ENCODE results near the gene PTPN7. TPM values are rescaled to one million over a fixed set of nuclear protein-coding genes. Genes with fewer than 3 reads are reported as not detected.
"Not testable (repeated sequence)": the region's sequence is repeated elsewhere in the genome, so short reads cannot be mapped to it uniquely, and the experiment has no call there.

PTPN7 gene
- not detected in 2 replicates for total RNA-seq

GRCh38 chr1:202160377-202160940, at the start of gene PTPN7:
Gene PTPN7, minus strand, starts transcription at chr1:202160602. Its CDS starts 1,200 bp downstream, at chr1:202159402.
- DNase-seq (ENCODE audit: low read depth in 2 of 2): peak in 1 of 2 donors; percentile 26

- DNase-seq (ENCODE audit: low read depth in 2 of 2): no peak
These were observed 48.0 kb upstream of the PTPN7 start for GRCh38 chr1:202208351-202208857.

DNA sequence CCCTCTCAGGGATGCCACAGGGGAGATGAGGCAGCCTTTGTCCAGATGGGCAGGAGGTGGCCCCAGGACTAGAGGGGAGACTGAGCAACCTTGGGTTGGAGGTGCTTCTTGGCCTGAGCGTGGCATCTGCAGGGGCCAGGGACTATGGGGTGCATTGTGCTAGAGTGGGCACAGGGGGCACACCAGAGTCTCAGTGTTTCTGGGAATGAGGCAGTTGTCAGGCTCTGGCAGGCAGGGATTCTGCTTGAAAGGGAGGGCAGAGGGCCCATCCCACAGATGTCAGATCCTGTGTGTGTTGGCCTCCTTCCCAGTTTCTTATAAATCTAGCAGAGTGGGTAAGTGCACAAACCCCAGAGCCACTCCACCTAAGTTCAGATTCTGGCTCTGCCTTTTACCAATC, 46.9 kb upstream of the PTPN7 start:
- DNase-seq (ENCODE audit: low read depth in 2 of 2): peak; percentile 69 to 82

- peak; percentile 13 to 52 for DNase-seq (ENCODE audit: low read depth in 2 of 2)
These were observed 45.3 kb upstream of the PTPN7 start for GRCh38 chr1:202205523-202206190.

DNA sequence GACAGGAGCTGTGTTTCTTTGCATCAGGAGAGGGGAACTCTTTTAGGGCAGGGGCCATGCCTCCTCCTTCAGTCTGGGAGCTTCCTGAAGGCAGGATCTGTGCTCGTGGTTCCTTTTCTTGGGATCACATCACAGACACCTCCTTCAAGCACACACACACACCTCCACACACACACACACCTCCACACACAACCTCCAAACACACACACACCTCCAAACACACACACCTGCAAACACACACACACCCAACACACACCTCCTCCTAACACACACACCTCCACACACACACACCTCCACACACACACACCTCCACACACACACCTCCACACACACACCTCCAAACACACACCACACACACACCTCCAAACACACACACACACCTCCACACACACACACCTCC, 43.7 kb upstream of the PTPN7 start:
- DNase-seq (ENCODE audit: low read depth in 2 of 2): no peak

GRCh38 chr1:202203238-202204039, 43.0 kb upstream of the PTPN7 start:
- DNase-seq (ENCODE audit: low read depth in 2 of 2): no peak

- no peak for DNase-seq (ENCODE audit: low read depth in 2 of 2)
These were observed 42.2 kb upstream of the PTPN7 start for GRCh38 chr1:202202500-202203168.

DNA sequence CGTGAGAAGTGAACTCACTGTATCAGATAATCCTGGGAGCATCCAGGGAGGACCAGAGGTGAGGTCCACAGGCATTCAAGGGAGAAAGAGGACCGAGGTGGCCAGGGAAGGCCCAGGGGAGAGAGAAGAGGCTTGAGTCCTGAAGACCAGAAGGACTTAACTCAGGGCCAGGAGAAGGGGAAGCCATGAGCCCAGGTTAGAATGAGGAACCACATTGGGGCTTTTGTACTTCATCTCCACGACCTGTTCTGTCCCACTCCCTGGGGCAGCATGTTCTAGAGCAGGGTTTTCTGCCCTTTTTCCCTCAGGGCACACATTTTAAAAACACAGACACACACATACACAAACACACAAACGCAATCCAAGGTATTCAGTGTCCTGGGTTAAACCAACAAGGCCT, 41.6 kb upstream of the PTPN7 start:
- no peak for DNase-seq (ENCODE audit: low read depth in 2 of 2)

DNA sequence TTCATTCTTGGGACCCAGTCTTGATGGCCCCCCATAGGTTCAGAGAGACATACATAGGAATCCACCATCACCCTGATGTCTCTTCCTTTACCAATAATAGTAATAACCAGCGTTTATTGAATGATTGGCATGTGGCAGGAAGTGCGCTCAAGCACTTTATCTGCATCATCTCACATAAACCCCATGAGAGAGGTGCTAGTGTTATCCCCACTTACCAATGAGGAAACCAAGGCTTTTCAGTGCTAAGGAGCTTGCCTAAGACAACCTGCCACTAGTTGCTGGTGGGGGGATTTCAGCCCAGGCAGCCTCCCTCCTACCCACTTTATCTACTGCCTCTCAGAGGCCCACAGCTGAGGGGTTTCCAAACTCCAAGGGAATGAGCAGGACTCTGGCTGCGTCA, 40.9 kb upstream of the PTPN7 start:
- no peak for DNase-seq (ENCODE audit: low read depth in 2 of 2)

- DNase-seq (ENCODE audit: low read depth in 2 of 2): no peak
These were observed 40.3 kb upstream of the PTPN7 start for GRCh38 chr1:202200669-202201068.

GRCh38 chr1:202200112-202200548, 39.7 kb upstream of the PTPN7 start:
- no peak for DNase-seq (ENCODE audit: low read depth in 2 of 2)

- no peak for DNase-seq (ENCODE audit: low read depth in 2 of 2)
These were observed 38.9 kb upstream of the PTPN7 start for GRCh38 chr1:202199040-202199889.

DNA sequence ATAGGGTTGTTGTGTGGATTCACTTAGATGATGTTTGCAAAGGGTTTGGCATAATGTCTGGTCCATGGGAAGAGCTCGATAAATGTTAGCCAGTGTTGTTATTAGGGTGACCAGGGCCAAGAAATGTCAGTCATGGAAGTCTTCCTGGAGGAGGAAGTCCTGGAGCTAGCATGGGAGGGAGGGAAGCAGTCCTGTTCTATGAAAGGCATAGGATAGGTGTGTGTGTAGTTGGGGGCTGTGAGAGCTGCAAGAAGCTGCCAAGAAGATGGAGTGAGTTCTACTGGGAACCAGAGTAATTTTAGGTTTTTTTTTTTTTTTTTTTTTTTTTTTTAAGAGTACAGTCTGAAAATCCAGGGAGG, 37.9 kb upstream of the PTPN7 start:
- DNase-seq (ENCODE audit: low read depth in 2 of 2): no peak

DNA sequence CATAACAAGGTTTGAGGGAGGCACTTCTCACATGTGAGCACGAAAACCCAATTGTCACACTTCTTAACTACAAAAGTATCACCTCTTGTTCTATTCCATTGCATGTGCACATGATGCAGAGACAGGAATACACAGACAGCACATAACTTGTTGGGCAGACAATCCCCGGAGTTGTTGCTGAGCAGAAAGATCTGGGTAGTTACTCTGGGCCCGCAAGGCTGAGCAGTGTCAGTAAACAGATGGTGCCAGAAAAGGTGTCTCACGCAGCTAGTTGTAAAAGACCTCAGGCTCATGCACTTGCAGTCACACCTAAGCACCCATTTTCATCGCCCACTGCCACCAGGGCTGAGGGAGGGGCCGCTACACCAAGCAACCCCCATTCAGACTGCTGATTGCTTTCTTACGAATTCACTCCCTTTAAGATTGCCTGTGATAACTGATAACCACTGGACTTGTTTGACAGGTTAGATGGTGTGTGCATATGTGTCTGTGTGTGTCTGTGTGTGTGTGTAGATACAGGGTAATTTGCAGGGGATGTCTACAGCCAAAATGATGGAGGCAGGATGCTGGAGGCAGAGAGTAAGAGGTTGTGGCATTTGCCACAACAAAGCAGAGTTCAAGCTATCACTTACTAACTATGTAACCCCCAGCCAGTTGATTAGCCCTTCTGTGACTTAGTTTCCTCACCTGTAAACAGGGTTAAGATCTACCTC, 37.4 kb upstream of the PTPN7 start:
- DNase-seq (ENCODE audit: low read depth in 2 of 2): no peak

GRCh38 chr1:202194328-202194648, 33.9 kb upstream of the PTPN7 start:
- no peak for DNase-seq (ENCODE audit: low read depth in 2 of 2)

DNA sequence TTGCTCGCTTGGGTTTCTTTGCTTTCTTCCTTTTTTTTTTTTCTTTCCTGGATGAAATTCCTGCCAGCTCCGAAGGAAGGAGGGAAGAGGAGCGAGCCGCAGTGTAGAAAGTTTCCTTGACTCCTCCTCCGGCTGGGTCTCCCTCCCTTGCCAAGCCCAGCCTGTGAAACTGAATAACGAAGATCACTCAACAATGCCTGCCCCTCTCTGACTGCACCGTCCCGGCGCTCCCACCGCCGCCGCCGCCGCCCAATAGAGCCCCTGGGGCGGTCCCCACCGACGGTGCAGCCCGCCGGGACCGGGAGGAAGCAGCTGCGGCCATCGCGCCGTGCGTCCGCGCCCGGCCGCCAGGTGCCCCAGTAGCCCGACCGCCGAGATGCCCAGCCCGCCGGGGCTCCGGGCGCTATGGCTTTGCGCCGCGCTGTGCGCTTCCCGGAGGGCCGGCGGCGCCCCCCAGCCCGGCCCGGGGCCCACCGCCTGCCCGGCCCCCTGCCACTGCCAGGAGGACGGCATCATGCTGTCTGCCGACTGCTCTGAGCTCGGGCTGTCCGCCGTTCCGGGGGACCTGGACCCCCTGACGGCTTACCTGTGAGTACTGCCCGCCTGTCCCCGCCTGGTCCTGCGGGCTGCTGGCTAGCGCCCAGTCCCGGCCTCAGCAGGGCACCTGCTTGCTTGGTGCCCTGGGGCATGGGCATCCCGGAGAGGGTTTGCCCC, 33.4 kb upstream of the PTPN7 start, which contains the start of gene LGR6:
Gene LGR6, plus strand, starts transcription at position 186 of the 714 bp plus-strand sequence. Its CDS starts 191 bp downstream, at position 377.
- no peak for DNase-seq (ENCODE audit: low read depth in 2 of 2)

GRCh38 chr1:202192770-202193613, 32.6 kb upstream of the PTPN7 start:
- peak; percentile 50 to 68 for DNase-seq (ENCODE audit: low read depth in 2 of 2)

DNA sequence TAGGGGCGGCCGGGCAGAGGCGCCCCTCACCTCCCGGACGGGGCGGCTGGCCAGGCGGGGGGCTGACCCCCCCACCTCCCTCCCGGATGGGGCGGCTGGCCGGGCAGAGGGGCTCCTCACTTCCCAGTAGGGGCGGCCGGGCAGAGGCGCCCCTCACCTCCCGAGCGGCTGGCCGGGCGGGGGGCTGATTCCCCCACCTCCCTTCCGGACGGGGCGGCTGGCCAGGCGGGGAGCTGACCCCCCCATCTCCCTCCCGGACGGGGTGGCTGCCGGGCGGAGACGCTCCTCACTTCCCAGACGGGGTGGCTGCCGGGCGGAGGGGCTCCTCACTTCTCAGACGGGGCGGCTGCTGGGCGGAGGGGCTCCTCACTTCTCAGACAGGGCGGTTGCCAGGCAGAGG, 31.0 kb upstream of the PTPN7 start:
- not testable (repeated sequence) for DNase-seq (ENCODE audit: low read depth in 2 of 2)

All from lung microvascular endothelial cell (primary cell).